Panc1 (cell line): ENCODE data around the gene KCNMB2. TPM values are rescaled to one million over a fixed set of nuclear protein-coding genes. Genes with fewer than 3 reads are reported as not detected.

Experiments
- ATAC-seq: fragments of 200-7000 bp; cut with Tn5 transposase; 2 replicates; pipeline ENCODE4 v1.9.1; 2020; ENCODE audit warnings: mild to moderate bottlenecking, moderate library complexity
- BruUV-seq: library from RNA; stranded (reverse); fragments of 400-500 nt; replicated peaks from 2 replicates; lab custom pipeline; 2021; lab: Mats Ljungman, UMichigan
- CTCF ChIA-PET: fragments of 300-600 bp; sonication (Branson Sonifier 250); formaldehyde crosslinking; loops from one replicate; lab custom pipeline; 2022; ENCODE audit warnings: antibody characterized with exemption; lab: Charles Lee
- POLR2A ChIA-PET: fragments of 300-600 bp; sonication (Branson Sonifier 250); formaldehyde crosslinking; loops from one replicate; lab custom pipeline; 2022; ENCODE audit warnings: antibody characterized with exemption; lab: Charles Lee
- DNase-seq: peaks from one replicate; pipeline ENCODE4 v3.0.0-alpha.2; 2010; ENCODE audit warnings: low read depth, low spot score
- H3K27ac ChIP-seq: 2 replicates; pipeline ENCODE4 v1.5.1; 2011; ENCODE audit warnings: mild to moderate bottlenecking, low read length, inconsistent platforms
- H3K27me3 ChIP-seq: fragments of 200-500 bp; sonication (Bioruptor generic); 2 replicates; pipeline ENCODE4 v1.6.0; 2014; ENCODE audit warnings: low read length, inconsistent platforms; ENCODE audit not compliant: control insufficient read depth, insufficient read depth
- H3K36me3 ChIP-seq: fragments of 200-500 bp; sonication (Bioruptor generic); 2 replicates; pipeline ENCODE4 v1.5.1; 2014; ENCODE audit warnings: inconsistent platforms, mild to moderate bottlenecking, low read length, moderate library complexity; ENCODE audit not compliant: control insufficient read depth, insufficient read depth
- H3K4me1 ChIP-seq: 2 replicates; pipeline ENCODE4 v1.5.1; 2011; ENCODE audit warnings: inconsistent platforms, mild to moderate bottlenecking, low read length, moderate library complexity; ENCODE audit not compliant: control insufficient read depth, insufficient read depth
- H3K4me3 ChIP-seq, 2 experiments: 2 replicates each; pipeline ENCODE4 v1.5.1; 2011 to 2012; ENCODE audit warnings: low read depth in 2 of 2, low read length in 2 of 2, mild to moderate bottlenecking in 2 of 2, inconsistent platforms in 1 of 2, moderate library complexity in 1 of 2
- H3K9me3 ChIP-seq: fragments of 200-500 bp; sonication (Bioruptor generic); 2 replicates; pipeline ENCODE4 v1.5.1; 2014; ENCODE audit warnings: low read depth, mild to moderate bottlenecking, inconsistent platforms, low read length, moderate library complexity; ENCODE audit not compliant: control insufficient read depth, insufficient read depth
- CTCF ChIP-seq: fragments of 450-650 bp; IDR thresholded peaks from 2 replicates; pipeline ENCODE4 v1.5.1; 2017; ENCODE audit warnings: mild to moderate bottlenecking
- POLR2AphosphoS5 ChIP-seq: IDR thresholded peaks from 2 replicates; pipeline ENCODE4 v1.6.1; 2012; ENCODE audit warnings: mild to moderate bottlenecking, low read depth, low read length, moderate library complexity
- REST ChIP-seq, 2 experiments: IDR thresholded peaks; 2 replicates each; pipeline ENCODE4 v1.6.1; 2011 to 2012; ENCODE audit warnings: low read depth in 2 of 2, control low read depth in 1 of 2, low read length in 1 of 2, mild to moderate bottlenecking in 1 of 2, moderate library complexity in 1 of 2; ENCODE audit not compliant: insufficient read depth in 1 of 2
- SIN3A ChIP-seq: IDR thresholded peaks from 2 replicates; pipeline ENCODE4 v1.6.1; 2012; ENCODE audit warnings: low read depth, mild to moderate bottlenecking, low read length, moderate library complexity, borderline replicate concordance; ENCODE audit not compliant: insufficient read depth
- TCF7L2 ChIP-seq: IDR thresholded peaks from 2 replicates; pipeline ENCODE4 v1.6.1; 2011; ENCODE audit warnings: mild to moderate bottlenecking, low read depth, low read length, inconsistent platforms
- in situ Hi-C: cut with HindIII; loops from 2 replicates; pipeline ENCODE4 v1.10.0; 2016; ENCODE audit warnings: low sequenced_read_pairs, low pct_unique_long_range_greater_than_20kb
- intact Hi-C: fragments of 100-400 bp; cut with micrococcal nuclease; formaldehyde crosslinking; loops from one replicate; pipeline ENCODE4 v1.10.0; 2022; ENCODE audit not compliant: unreplicated experiment
- total RNA-seq: library from RNA; stranded (reverse); gene quantifications from one replicate; pipeline ENCODE4 v1.2.1, GENCODE V29; 2021; ENCODE audit not compliant: unreplicated experiment

KCNMB2 gene
- total RNA-seq, 1 experiment from 2014 or later = not detected

DNA sequence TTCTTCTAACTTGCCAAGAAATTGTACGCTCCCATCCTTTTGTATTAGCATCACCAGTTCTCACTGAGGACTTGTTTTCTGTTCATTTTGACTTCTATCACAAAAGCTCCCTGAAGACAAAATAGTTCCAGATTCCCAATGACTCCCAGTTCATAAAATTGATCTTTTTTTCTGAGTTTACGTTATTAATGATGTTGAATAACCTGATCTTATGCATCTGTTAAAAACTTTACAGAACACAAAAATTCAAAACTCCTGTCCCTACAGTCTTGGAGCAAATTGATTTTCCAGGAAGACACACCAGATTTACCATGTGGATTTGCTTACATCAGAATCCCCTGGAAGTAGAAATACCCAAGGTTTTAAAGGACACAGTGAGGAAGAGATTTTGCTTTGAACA, 8.3 kb upstream of the KCNMB2 start:
- peaks cover 2% of the 10 kb centered on the region; the same call in 1 of the 2 replicates for H3K27me3 ChIP-seq
- ATAC-seq (no peak), DNase-seq (no peak)
- no TSS peak for BruUV-seq
- TF ChIP-seq SIN3A (no peak), REST (IDR thresholded peaks at IDR 0.05; ENCODE audit: insufficient read depth in 1 of 2, low read depth in 2 of 2, low read length in 1 of 2) (no peak), TCF7L2 (no peak), POLR2AphosphoS5 (no peak), CTCF (no peak)
- no peaks in the 10 kb centered on the region for H3K36me3 ChIP-seq
- no peak overlapping the region for H3K27ac ChIP-seq
- intact Hi-C loops = no loop called here
- H3K4me1 ChIP-seq = no peaks in the 10 kb centered on the region
- ChIA-PET POLR2A (no interaction called here), CTCF (no interaction called here)
- in situ Hi-C loops = no loop called here
- H3K9me3 ChIP-seq = no peaks in the 10 kb centered on the region
- H3K4me3 ChIP-seq = no peak overlapping the region

- intact Hi-C loops = no loop called here
- BruUV-seq = no TSS peak
- CTCF ChIA-PET = no interaction called here
Measured at GRCh38 chr3:178529606-178530225, 6.5 kb upstream of the KCNMB2 start.

More at GRCh38 chr3:178529606-178530225, 6.5 kb upstream of the KCNMB2 start:
- no peak overlapping the region for H3K27ac ChIP-seq
- H3K36me3 ChIP-seq = no peaks in the 10 kb centered on the region
- TF ChIP-seq TCF7L2 (no peak), POLR2AphosphoS5 (no peak), REST (IDR thresholded peaks at IDR 0.05; ENCODE audit: insufficient read depth in 1 of 2, low read depth in 2 of 2, low read length in 1 of 2) (no peak), SIN3A (no peak), CTCF (no peak)
- POLR2A ChIA-PET = no interaction called here
- no peaks in the 10 kb centered on the region for H3K9me3 ChIP-seq
- ATAC-seq (no peak), DNase-seq (no peak)
- H3K4me3 ChIP-seq = no peak overlapping the region
- no peaks in the 10 kb centered on the region for H3K4me1 ChIP-seq
- in situ Hi-C loops = no loop called here
- peaks cover 5% of the 10 kb centered on the region for H3K27me3 ChIP-seq
